ENCODE measurements around the gene AVEN. TPM values are rescaled to one million over a fixed set of nuclear protein-coding genes. Genes with fewer than 3 reads are reported as not detected.

The AVEN gene
- total and polyA plus RNA-seq, 2 donors (not counting 3 experiments of a cell fraction or from before 2014, with no cell fraction given) = 7.7 to 23.3 TPM

DNA sequence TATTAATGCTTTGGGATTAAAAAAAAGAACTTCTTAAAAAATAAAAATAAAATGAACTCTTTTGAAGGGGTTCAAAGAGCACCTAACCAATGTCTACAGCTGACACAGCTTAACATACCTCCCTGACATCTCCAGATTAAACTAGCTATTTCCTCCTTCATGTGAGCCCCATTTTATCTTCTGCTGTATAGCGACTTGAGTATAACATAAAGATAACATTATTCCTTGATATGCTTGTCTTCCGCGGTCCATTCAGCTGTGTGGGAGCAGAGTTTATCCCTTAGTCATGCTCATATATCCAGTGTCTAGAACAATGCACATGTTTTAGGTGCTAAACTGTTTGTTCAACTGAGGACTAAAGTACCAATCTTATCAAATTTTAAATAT, 78.5 kb downstream of the AVEN start:
- Histone ChIP-seq H3K9me3 (replicated peaks; ENCODE audit: control insufficient read depth, insufficient read depth, low read length) (no peaks in the 10 kb centered on the region), H3K9me1 (replicated peaks; ENCODE audit: control insufficient read depth, extremely low read depth, insufficient read depth, low read length) (no peaks in the 10 kb centered on the region), H4K20me1 (replicated peaks; ENCODE audit: control insufficient read depth, extremely low read depth, insufficient read depth, low read length) (peaks cover 2% of the 10 kb centered on the region), H3K4me2 (ENCODE audit: insufficient read depth, low read length) (no peak overlapping the region), H3K79me2 (ENCODE audit: control insufficient read depth, insufficient read depth, low read length) (no peaks in the 10 kb centered on the region), H3K27ac (ENCODE audit: insufficient read depth, low read depth, low read length) (no peak overlapping the region), H3K27me3 (ENCODE audit: control insufficient read depth in 2 of 2, insufficient read depth in 2 of 2, low read length in 2 of 2) (no peaks in the 10 kb centered on the region), H3K9ac (replicated peaks; ENCODE audit: extremely low read depth, insufficient read depth, low read length) (no peak overlapping the region), H3K4me1 (ENCODE audit: control insufficient read depth, extremely low read depth, insufficient read depth, low read length) (no peaks in the 10 kb centered on the region), H3K4me3 (replicated peaks in 1 of 3; ENCODE audit: insufficient read depth in 1 of 3, low read depth in 1 of 3, low read length in 3 of 3) (no peak overlapping the region), H3K36me3 (ENCODE audit: control insufficient read depth in 2 of 2, extremely low read depth in 1 of 2, insufficient read depth in 2 of 2, low read length in 2 of 2) (no peaks in the 10 kb centered on the region), H2AFZ (ENCODE audit: low read depth, low read length) (no peak overlapping the region)
- no peak for FAIRE-seq
- POLR2A ChIA-PET = no interaction called here
- CTCF ChIA-PET = interaction anchor here (1.0 to 1.9 kb wide), 2 partner anchors 9 to 668 kb away, joined by 4 to 5 read pairs; no protein-coding TSS in a partner anchor
- DNase-seq (ENCODE audit: low read depth, low spot score) = no peak
- no peak for TF ChIP-seq JUN (IDR thresholded peaks at IDR 0.05; ENCODE audit: borderline replicate concordance, insufficient read depth, insufficient read length, low read depth)
- no peak for TF ChIP-seq POLR2A (IDR thresholded peaks at IDR 0.05; ENCODE audit: low read depth, low read length)
- intact Hi-C loops (cut with micrococcal nuclease) = loop anchor here (10.0 kb wide), 2 partner anchors 196 to 726 kb away; no protein-coding TSS in a partner anchor
- dilution Hi-C loops (cut with MboI; ENCODE audit: extremely low pct_ligation_motif_present, low sequenced_read_pairs) = no loop called here
- BruUV-seq (replicated peaks) = no TSS peak

- Histone ChIP-seq H3K36me3 (ENCODE audit: control insufficient read depth in 2 of 2, extremely low read depth in 1 of 2, insufficient read depth in 2 of 2, low read length in 2 of 2) (no peaks in the 10 kb centered on the region), H3K27ac (ENCODE audit: insufficient read depth, low read depth, low read length) (no peak overlapping the region), H3K9me3 (replicated peaks; ENCODE audit: control insufficient read depth, insufficient read depth, low read length) (no peaks in the 10 kb centered on the region), H3K79me2 (ENCODE audit: control insufficient read depth, insufficient read depth, low read length) (no peaks in the 10 kb centered on the region), H3K9me1 (replicated peaks; ENCODE audit: control insufficient read depth, extremely low read depth, insufficient read depth, low read length) (no peaks in the 10 kb centered on the region), H3K4me1 (ENCODE audit: control insufficient read depth, extremely low read depth, insufficient read depth, low read length) (no peaks in the 10 kb centered on the region), H4K20me1 (replicated peaks; ENCODE audit: control insufficient read depth, extremely low read depth, insufficient read depth, low read length) (peaks cover 2% of the 10 kb centered on the region), H2AFZ (ENCODE audit: low read depth, low read length) (no peak overlapping the region), H3K27me3 (ENCODE audit: control insufficient read depth in 2 of 2, insufficient read depth in 2 of 2, low read length in 2 of 2) (no peaks in the 10 kb centered on the region), H3K4me2 (ENCODE audit: insufficient read depth, low read length) (no peak overlapping the region), H3K9ac (replicated peaks; ENCODE audit: extremely low read depth, insufficient read depth, low read length) (no peak overlapping the region), H3K4me3 (replicated peaks in 1 of 3; ENCODE audit: insufficient read depth in 1 of 3, low read depth in 1 of 3, low read length in 3 of 3) (no peak overlapping the region)
- DNase-seq (ENCODE audit: low read depth, low spot score) (no peak), FAIRE-seq (no peak)
- dilution Hi-C loops (cut with MboI; ENCODE audit: extremely low pct_ligation_motif_present, low sequenced_read_pairs) = no loop called here
- ChIA-PET CTCF (interaction anchor here (1.0 to 1.9 kb wide), 2 partner anchors 9 to 668 kb away, joined by 4 to 5 read pairs; no protein-coding TSS in a partner anchor), POLR2A (no interaction called here)
- no TSS peak for BruUV-seq (replicated peaks)
- intact Hi-C loops (cut with micrococcal nuclease) = loop anchor here (10.0 kb wide), 2 partner anchors 195 to 725 kb away; no protein-coding TSS in a partner anchor
- no peak for TF ChIP-seq EZH2 (IDR thresholded peaks at IDR 0.05; ENCODE audit: borderline replicate concordance, low read depth, low read length, severe bottlenecking)
- no peak for TF ChIP-seq MAX (IDR thresholded peaks at IDR 0.05; ENCODE audit: insufficient read depth, insufficient read length)
- no peak for TF ChIP-seq MYC (IDR thresholded peaks at IDR 0.05; ENCODE audit: low read depth, low read length)
- no peak for TF ChIP-seq FOS (IDR thresholded peaks at IDR 0.05; ENCODE audit: borderline replicate concordance, insufficient read depth, low read length)
- no peak for TF ChIP-seq POLR2AphosphoS5 (IDR thresholded peaks at IDR 0.05; ENCODE audit: insufficient read depth, low read depth, low read length)
- TF ChIP-seq CTCF (IDR thresholded peaks at IDR 0.05; ENCODE audit: extremely low read depth in 1 of 2, insufficient read depth in 1 of 2, low read depth in 1 of 2, low read length in 2 of 2) = no peak
- no peak for TF ChIP-seq GATA2 (IDR thresholded peaks at IDR 0.05; ENCODE audit: insufficient read depth, insufficient read length, low read depth, low read length)
- no peak for TF ChIP-seq JUN (IDR thresholded peaks at IDR 0.05; ENCODE audit: borderline replicate concordance, insufficient read depth, insufficient read length, low read depth)
Measured at GRCh38 chr15:33959844-33960548, 79.0 kb downstream of the AVEN start.

All from endothelial cell of umbilical vein (primary cell).